ENCODE results near the gene OPTN.

OPTN gene

DNA sequence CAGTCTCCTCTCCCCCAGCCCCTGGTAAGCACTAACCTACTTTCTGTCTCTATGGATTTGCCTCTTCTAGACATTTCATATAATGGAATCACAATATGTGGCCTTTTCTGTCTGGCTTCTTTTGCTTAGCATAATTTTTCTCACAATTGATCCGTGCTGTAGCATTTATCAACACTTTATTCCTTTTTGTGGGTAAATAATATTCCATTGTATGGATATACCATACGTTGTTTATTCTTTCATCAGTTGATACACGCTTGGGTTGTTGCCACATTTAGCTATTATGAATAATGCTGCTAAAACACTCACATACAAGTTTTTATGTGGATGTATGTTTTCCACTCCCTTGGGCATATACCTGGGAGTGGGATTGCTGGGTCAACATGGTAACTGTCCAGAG is 87.2 kb downstream of the OPTN start:
- DNase-seq: no peak

Measured in CD4-positive, alpha-beta T cell treated with Interleukin-21 for 1 hour (primary cell).